Eye (tissue), 1 donor: Measurements from ENCODE around the gene TP53BP1.

ENCODE experiments used
- DNase-seq: peaks from one replicate; pipeline ENCODE4 v3.0.0-alpha.2; 2015

The TP53BP1 gene

GRCh38 chr15:43487271-43487895 is 5.6 kb downstream of the TP53BP1 start:
- DNase-seq: no peak

- no peak for DNase-seq
Measured at GRCh38 chr15:43484455-43484854, 8.5 kb downstream of the TP53BP1 start.

- no peak for DNase-seq
Measured at GRCh38 chr15:43483297-43484128, 9.4 kb downstream of the TP53BP1 start.

GRCh38 chr15:43473885-43474284 is 19.1 kb downstream of the TP53BP1 start:
- no peak for DNase-seq

- DNase-seq: no peak
Measured at GRCh38 chr15:43471975-43472374, 21.0 kb downstream of the TP53BP1 start.

GRCh38 chr15:43469867-43470266 is 23.1 kb downstream of the TP53BP1 start:
- no peak for DNase-seq

- DNase-seq: no peak
Measured at GRCh38 chr15:43465100-43465499, 27.9 kb downstream of the TP53BP1 start.

GRCh38 chr15:43463998-43464397 is 29.0 kb downstream of the TP53BP1 start:
- no peak for DNase-seq

- no peak for DNase-seq
Measured at GRCh38 chr15:43463507-43463906, 29.4 kb downstream of the TP53BP1 start.

GRCh38 chr15:43449981-43450380 is 43.0 kb downstream of the TP53BP1 start:
- no peak for DNase-seq

- no peak for DNase-seq
Measured at GRCh38 chr15:43446344-43446743, 46.6 kb downstream of the TP53BP1 start.

- DNase-seq: peak; percentile 8
Measured at GRCh38 chr15:43441316-43441715, 51.6 kb downstream of the TP53BP1 start.

- DNase-seq: peak; percentile 67
Measured at GRCh38 chr15:43440721-43441281, 52.2 kb downstream of the TP53BP1 start.

GRCh38 chr15:43439268-43439667 is 53.7 kb downstream of the TP53BP1 start:
- DNase-seq: no peak

- DNase-seq: no peak
Measured at GRCh38 chr15:43436395-43436794, 56.6 kb downstream of the TP53BP1 start.

- no peak for DNase-seq
Measured at GRCh38 chr15:43434446-43434845, 58.5 kb downstream of the TP53BP1 start.

GRCh38 chr15:43433661-43434303 is 59.2 kb downstream of the TP53BP1 start:
- no peak for DNase-seq

GRCh38 chr15:43433165-43433564 is 59.8 kb downstream of the TP53BP1 start:
- no peak for DNase-seq

- no peak for DNase-seq
Measured at GRCh38 chr15:43429687-43430086, 63.3 kb downstream of the TP53BP1 start.

- DNase-seq: no peak
Measured at GRCh38 chr15:43423793-43424192, 69.2 kb downstream of the TP53BP1 start.

- no peak for DNase-seq
Measured at GRCh38 chr15:43420876-43421275, 72.1 kb downstream of the TP53BP1 start.

GRCh38 chr15:43420435-43420834 is 72.5 kb downstream of the TP53BP1 start:
- DNase-seq: no peak

- DNase-seq: no peak
Measured at GRCh38 chr15:43414196-43414595, 78.8 kb downstream of the TP53BP1 start.

GRCh38 chr15:43412096-43412495 is 80.9 kb downstream of the TP53BP1 start:
- no peak for DNase-seq
